ENCODE measurements around the gene FSTL5.
"Not testable (repeated sequence)": the region's sequence is repeated elsewhere in the genome, so short reads cannot be mapped to it uniquely, and the experiment has no call there.

The FSTL5 gene

GRCh38 chr4:162163892-162164759 lies at the start of gene FSTL5:
FSTL5 (minus strand) TSS chr4:162164000; CDS start chr4:162111396, 52,604 bp downstream.
- peak; percentile 23 to 27 for DNase-seq

GRCh38 chr4:162209706-162210105 lies 45.9 kb upstream of the FSTL5 start:
- DNase-seq, result no peak

GRCh38 chr4:162203478-162203877 lies 39.7 kb upstream of the FSTL5 start:
- not testable (repeated sequence) for DNase-seq

DNA sequence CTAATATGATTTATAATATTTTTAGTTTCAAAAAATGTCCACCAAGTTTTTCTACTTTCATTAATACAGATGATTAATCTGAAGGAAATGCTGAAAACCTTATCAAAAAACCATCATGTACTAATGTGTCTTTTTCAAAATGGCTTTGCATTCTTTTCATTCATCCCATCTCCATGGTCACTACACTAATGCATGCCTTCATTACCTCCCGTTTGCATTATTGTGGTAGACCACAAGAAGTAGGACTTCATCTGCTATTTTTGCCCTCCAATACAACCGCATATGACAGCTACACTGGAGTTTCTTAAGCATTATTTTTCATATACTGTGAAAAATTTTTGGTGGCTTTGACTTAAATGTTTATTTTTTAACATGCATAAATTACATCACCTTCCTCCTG lies 37.9 kb upstream of the FSTL5 start:
- no peak for DNase-seq

- no peak for DNase-seq
Observed at GRCh38 chr4:162170509-162170908, 6.7 kb upstream of the FSTL5 start.

- no peak for DNase-seq
Observed at GRCh38 chr4:162164906-162165510, 1.2 kb upstream of the FSTL5 start.

GRCh38 chr4:162162672-162163071 lies 1.1 kb downstream of the FSTL5 start:
- no peak for DNase-seq

- DNase-seq, result no peak
Observed at GRCh38 chr4:162157241-162157640, 6.6 kb downstream of the FSTL5 start.

DNA sequence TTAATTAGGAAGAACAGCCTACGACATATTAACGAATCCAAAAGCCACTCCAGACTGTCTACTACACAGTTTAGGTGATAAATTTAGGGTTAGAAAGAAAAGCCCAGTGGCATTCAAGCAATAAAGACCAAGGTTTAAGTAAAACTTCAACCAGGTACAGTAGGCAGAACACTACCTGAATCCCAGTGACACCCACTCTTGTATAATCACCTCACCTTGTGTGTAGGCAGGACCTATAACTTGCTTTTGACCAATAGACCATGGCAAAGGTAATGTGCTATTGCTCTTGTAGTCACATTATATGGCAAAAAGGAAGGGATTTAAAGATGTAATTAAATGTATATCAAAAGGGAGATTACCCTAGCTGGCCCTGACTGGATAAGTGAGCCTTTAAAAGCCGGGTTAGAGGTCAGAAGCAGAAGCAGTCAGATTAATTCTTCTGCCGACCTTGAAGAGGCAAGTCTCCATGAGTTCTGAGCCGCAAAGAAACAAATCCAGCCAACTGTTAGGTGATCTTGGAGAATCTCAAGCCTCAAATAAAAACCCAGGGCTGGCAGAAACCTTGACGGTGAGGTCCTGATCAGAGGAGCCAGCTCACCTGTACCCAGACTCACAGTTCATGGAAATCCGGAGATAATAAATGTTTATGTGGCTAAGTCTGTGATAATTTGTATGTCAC lies 8.8 kb downstream of the FSTL5 start:
- DNase-seq, result no peak

GRCh38 chr4:162151850-162152249 lies 11.9 kb downstream of the FSTL5 start:
- DNase-seq, result no peak

GRCh38 chr4:162151386-162151785 lies 12.4 kb downstream of the FSTL5 start:
- DNase-seq, result no peak

DNA sequence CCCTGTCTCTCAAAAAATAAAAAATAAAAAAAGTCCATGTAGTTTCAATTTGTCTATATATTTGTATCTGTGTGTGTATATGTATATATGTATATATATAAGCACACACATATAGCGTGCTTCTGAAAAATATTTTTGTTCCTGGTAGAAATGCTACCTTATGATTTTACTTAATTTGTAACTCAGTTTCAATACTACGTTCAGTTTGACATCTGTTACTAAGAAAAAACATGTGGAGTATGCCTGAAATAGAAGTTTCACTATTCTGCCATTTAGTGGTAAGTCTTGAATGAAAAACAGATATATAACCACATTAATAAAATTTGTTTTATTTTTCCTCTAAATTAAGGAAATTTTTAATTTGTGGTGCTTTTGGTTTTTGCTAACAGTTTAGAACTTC lies 14.2 kb downstream of the FSTL5 start:
- no peak for DNase-seq

DNA sequence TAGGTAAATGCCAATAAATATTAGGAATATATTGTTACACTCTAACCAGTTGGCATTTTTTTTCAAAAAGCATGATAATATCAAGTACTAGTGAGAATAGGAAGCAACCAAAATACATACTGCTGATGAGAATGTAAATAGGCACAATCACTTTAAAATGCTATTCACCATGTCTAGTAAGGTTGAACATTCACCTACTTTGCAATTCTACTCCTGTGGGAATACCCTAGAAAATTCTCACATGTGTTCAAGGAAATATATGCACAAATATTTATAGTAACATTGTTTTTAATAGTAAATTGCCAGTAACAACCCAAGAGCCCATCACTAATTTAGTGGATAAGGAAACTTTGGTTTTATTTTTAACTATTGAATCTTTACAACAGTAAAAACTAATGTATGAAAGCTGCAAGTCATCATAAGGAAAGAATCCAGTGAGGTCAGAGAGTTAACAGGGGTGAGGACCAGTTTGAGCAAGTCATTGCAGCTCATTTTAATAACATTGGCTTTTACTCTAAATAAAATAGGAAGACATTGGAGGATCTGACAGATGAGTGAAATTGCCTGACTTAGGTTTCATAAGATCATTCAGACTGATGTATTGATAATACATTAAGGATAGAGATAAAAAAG lies 23.6 kb downstream of the FSTL5 start:
- no peak for DNase-seq

GRCh38 chr4:162139412-162139811 lies 24.4 kb downstream of the FSTL5 start:
- no peak for DNase-seq

GRCh38 chr4:162131256-162131655 lies 32.5 kb downstream of the FSTL5 start:
- no peak for DNase-seq

- DNase-seq, result no peak
Observed at GRCh38 chr4:162126729-162127128, 37.1 kb downstream of the FSTL5 start.

- no peak for DNase-seq
Observed at GRCh38 chr4:162117051-162117450, 46.7 kb downstream of the FSTL5 start.

GRCh38 chr4:162116095-162116779 lies 47.6 kb downstream of the FSTL5 start:
- DNase-seq, result no peak

DNA sequence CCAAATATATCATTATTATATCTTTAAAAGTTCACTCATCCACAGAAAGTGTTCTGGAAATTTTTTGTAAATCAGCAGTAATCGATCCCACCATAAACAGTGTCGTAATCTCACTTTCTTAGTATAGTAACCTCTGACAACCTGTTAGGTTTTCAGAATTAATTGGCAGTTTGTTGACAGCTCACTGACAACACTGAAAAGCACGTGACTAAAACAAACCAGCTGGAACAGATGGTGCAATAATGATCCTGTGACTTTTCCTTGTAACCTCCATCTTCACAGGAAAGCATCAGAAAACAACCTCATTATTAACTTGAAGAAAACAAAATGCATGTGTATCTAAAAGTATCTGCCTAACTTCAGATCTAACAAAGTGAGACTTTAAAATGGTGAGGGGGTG lies 48.5 kb downstream of the FSTL5 start:
- no peak for DNase-seq

DNA sequence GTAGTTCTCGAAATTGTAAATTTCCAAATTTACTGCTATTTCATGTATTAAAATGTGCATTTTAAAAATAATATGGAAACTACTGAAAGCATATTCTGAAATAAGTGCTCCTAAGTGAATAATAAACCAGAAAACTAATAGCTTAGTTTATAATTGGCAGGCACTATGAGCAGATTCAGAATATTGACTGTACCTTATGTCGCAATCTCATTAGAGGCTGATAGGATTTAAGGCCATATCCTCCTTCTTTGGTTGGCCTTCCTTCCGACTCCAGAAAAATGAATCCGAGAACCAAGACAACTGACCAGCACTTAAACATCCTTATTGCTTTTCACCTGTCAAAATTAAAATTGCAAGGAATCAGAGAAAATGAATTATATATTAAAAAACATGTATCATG lies 52.7 kb downstream of the FSTL5 start:
- no peak for DNase-seq

DNA sequence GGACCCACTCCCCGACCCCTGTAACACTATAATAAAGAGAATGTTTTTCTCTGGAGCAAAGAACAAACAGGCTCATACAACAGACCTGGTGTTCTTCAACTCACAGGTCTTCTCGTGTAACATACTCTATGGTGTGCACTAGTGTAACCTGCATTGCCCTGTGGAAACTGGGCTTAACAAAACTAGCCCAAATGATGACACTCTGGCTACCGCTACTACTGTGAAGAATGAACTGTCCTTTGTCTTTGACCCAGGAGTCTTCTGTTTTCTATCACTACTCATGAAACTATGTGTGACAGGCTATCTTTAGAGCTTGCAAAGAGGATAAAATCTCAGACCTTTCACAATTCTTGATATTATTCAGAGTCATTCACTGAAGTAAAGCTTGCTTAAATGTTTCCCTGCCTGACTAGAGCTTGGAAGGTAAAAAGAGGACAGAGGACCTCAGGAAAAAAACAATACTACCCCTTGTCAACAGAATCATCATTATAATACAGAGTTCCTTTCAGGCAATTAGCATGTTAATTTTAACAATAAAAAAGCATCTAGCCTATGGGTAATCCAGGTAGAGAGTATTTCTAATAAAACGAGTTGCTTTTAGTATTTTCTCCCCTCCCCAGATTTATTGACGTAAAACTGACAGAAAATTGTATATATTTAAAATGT lies 59.2 kb downstream of the FSTL5 start:
- no peak for DNase-seq

GRCh38 chr4:162103908-162104307 lies 59.9 kb downstream of the FSTL5 start:
- DNase-seq, result not testable (repeated sequence)
